LoVo (cell line): Measurements from ENCODE around the gene NSMF.
"Not testable (repeated sequence)": the region's sequence is repeated elsewhere in the genome, so short reads cannot be mapped to it uniquely, and the experiment has no call there.

Source experiments
- DNase-seq: peaks from one replicate; pipeline ENCODE4 v3.0.0-alpha.2; 2016; ENCODE audit warnings: low spot score

Gene NSMF

GRCh38 chr9:137477778-137478612 is 18.9 kb upstream of the NSMF start:
- no peak for DNase-seq

- no peak for DNase-seq
Observed at GRCh38 chr9:137476856-137477255, 17.7 kb upstream of the NSMF start.

- no peak for DNase-seq
Observed at GRCh38 chr9:137475666-137476065, 16.5 kb upstream of the NSMF start.

GRCh38 chr9:137474271-137474670 is 15.1 kb upstream of the NSMF start:
- DNase-seq: no peak

GRCh38 chr9:137470785-137471184 is 11.7 kb upstream of the NSMF start:
- DNase-seq: no peak

- DNase-seq: no peak
Observed at GRCh38 chr9:137467896-137468295, 8.8 kb upstream of the NSMF start.

- DNase-seq: no peak
Observed at GRCh38 chr9:137467161-137467581, 8.0 kb upstream of the NSMF start.

- not testable (repeated sequence) for DNase-seq
Observed at GRCh38 chr9:137466389-137467085, 7.4 kb upstream of the NSMF start.

- no peak for DNase-seq
Observed at GRCh38 chr9:137465720-137466388, 6.7 kb upstream of the NSMF start.

- DNase-seq: no peak
Observed at GRCh38 chr9:137465000-137465719, 6.0 kb upstream of the NSMF start.

- DNase-seq: no peak
Observed at GRCh38 chr9:137464291-137464999, 5.3 kb upstream of the NSMF start.

GRCh38 chr9:137463931-137464290 is 4.8 kb upstream of the NSMF start:
- DNase-seq: no peak

GRCh38 chr9:137462986-137463930 is 4.1 kb upstream of the NSMF start:
- DNase-seq: no peak

GRCh38 chr9:137462396-137462985 is 3.4 kb upstream of the NSMF start:
- no peak for DNase-seq

- DNase-seq: no peak
Observed at GRCh38 chr9:137461663-137462395, 2.7 kb upstream of the NSMF start.

- DNase-seq: no peak
Observed at GRCh38 chr9:137461316-137461662, 2.2 kb upstream of the NSMF start.

- no peak for DNase-seq
Observed at GRCh38 chr9:137460363-137461315, 1.5 kb upstream of the NSMF start.

- no peak for DNase-seq
Observed at GRCh38 chr9:137459601-137460362, 648 bp upstream of the NSMF start.
